ENCODE results near the gene SPATS2L.
A peak's percentile ranks its signal among the peaks of the same experiment; 100 is the strongest.

Gene SPATS2L

GRCh38 chr2:200378652-200379290 is 72.3 kb downstream of the SPATS2L start:
- no peak for DNase-seq (ENCODE audit: low spot score)

DNA sequence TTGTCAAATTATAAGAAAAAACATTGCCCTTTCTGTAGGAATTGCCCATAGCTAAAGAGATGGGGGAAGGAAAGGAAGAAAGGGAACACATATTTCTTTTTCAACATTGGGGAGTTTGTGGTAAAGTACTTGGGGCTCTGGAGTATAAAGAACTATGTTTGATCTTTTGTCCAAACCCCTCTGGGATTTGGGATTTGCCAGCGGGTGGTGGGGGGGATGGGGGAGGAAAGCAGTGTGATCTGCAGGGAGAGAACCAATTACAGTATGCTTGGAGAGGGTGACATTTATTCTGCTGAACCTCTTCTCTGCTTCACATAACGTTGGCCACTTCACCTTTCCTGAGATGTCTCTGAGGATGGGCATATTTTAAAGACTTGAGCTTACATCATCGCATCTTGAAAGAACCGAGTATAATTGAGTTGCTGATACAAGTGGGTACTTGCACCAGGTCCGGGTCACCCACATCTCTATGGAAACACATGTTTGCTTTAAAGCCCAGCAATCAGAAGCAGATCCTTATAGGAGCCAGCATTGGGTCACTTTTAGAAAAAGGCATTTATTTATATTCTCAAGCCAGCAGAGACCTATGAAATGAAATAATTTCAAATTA is 73.1 kb downstream of the SPATS2L start:
- no peak for DNase-seq (ENCODE audit: low spot score)

GRCh38 chr2:200380091-200380561 is 73.6 kb downstream of the SPATS2L start:
- DNase-seq (ENCODE audit: low spot score): peak; percentile 7

DNA sequence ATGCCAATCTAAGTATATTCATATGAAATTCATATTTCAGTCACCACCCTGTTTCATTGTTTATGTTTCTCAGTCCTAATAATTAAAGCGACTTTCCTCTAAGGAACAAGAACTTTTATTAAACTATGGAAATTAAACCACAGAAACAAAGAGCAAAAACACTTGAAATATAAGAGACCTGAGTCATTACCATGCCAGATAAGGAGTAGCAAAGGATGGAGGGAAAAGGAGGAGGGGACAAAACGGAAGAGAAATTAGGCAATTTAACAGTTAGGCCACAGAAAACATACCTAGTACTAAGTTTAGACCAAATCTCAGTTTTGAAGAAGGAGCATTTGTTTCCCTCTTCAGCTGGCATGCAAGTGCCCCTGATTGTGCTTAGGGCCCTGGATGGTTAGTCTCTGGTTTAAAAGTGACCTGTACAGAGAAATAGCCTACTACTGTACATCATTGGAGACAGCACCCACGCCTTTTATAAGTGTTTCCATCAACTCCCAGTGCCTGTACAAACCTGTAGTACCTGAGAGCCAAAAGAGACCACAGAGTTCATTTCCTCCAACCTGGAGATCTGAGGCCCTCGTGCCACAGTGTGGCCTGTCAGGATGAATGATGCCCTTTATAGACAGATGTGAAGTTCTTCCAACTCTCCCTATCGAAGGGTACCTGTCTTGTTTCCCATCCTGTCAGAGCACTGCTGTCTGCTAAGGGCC is 74.5 kb downstream of the SPATS2L start:
- no peak for DNase-seq (ENCODE audit: low spot score)

GRCh38 chr2:200382874-200383273 is 76.4 kb downstream of the SPATS2L start:
- no peak for DNase-seq (ENCODE audit: low spot score)

DNA sequence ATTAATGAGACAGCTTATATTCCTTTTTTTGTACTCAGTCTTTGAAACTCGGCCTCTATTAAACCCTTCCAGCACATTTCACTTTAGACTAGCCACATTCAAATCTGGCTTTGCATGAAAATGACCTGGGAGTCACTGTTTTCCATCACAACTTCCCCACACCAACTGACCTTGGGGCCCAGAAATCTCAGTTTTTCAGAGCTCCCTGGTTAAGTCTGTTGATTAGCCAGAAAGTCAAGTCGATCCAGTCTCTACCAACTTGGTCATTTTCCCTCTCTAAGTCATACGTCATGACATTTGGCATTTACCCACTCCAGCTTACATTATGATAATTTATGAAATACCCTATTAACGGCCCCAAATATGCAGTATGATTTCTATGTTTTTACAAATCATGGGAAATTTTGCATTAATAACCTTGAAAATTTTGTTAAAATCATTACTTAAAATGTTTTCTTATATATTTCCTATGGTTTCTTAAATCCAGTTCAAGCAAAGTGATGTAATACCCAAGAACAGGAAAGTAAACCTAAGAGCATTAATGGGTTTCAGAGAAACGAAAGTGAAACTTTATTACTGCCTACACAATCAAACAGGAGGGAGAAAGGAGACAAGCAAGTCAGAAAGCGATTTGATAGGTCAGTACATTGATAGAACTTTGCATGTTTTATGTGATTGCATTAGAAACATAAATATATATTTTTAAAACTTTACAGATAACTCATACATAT is 77.1 kb downstream of the SPATS2L start:
- DNase-seq (ENCODE audit: low spot score): peak; percentile 12

- no peak for DNase-seq (ENCODE audit: low spot score)
Observed at GRCh38 chr2:200385063-200385635, 78.7 kb downstream of the SPATS2L start.

DNA sequence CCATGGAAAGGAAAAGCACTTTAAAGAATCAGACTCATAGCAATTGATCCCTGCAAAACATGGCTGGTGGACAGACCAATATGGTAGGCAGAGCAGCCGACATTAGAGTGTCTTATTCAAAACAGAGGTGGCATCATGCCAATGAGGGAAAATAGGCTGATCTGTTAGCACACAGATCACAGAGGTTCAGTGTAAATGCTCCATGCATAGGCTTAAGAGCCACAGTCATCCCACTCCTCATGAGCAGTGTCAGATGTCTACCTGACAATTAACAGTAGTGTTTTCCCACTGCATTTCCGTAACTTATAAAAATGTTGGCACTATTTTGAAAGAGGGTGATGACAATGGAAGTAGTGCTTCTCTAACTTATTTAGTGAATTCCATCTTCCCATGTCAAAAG is 86.7 kb downstream of the SPATS2L start:
- no peak for DNase-seq (ENCODE audit: low spot score)

GRCh38 chr2:200394045-200394444 is 87.6 kb downstream of the SPATS2L start:
- no peak for DNase-seq (ENCODE audit: low spot score)

DNA sequence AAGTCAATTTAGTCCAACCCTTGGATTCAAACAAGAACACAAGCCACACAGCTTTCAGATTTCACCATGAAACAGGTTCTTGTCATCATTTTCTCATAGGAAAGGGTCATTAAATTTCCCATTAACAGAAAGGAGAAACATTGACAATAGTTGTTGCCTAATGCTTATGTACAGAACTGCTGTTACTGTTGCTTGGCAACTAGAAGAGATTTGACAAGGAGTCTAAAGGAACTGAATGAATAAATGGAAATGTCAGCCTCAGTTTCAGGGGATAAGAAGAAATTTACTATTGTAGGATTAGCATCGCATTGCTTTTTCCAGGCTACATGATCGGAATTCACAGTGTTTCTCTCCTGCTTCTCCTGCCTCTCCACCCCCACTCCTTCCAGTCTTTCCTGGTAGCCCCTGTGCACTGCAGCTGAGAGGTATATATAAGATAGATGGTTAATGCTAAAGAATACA is 90.3 kb downstream of the SPATS2L start:
- no peak for DNase-seq (ENCODE audit: low spot score)

DNA sequence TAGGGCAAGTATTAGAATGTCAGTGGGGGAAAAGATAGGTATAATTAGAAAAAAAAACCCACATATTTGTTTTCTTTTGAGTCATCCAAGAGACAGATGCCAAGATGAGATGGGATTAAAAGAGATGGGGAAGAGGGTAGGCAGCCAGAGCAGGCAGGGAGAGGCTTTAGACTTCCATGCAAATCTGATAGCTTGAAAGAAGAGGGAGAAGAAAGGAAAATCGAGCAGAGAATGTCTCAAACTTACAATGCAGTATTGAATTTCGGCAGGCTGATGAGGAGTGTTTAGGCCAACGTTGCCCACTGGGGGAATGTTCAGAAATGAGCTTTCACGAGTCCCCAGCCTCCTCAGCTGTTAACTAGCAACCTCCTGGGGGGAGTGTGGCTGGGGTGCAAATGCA is 91.3 kb downstream of the SPATS2L start:
- no peak for DNase-seq (ENCODE audit: low spot score)

DNA sequence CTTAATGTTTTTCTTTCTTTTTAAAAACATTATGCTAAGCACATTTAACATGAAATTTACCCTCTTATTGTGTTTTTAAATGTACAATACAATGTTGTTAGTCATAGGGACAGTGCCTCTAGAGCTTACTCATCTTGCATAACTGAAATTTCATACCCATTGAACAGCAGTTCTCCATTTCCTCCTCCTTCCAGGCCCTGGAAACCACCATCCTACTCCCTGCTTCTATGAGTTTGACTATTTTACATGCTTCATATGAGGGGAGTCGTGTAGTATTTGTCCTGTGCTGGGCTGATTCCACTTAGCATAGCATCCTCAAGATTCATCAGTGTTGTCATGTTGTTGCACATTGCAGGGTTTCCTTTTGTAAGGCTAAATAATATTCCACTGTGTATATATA is 92.6 kb downstream of the SPATS2L start:
- DNase-seq (ENCODE audit: low spot score): no peak

- no peak for DNase-seq (ENCODE audit: low spot score)
Observed at GRCh38 chr2:200399636-200400035, 93.1 kb downstream of the SPATS2L start.

- DNase-seq (ENCODE audit: low spot score): no peak
Observed at GRCh38 chr2:200403814-200404213, 97.3 kb downstream of the SPATS2L start.

DNA sequence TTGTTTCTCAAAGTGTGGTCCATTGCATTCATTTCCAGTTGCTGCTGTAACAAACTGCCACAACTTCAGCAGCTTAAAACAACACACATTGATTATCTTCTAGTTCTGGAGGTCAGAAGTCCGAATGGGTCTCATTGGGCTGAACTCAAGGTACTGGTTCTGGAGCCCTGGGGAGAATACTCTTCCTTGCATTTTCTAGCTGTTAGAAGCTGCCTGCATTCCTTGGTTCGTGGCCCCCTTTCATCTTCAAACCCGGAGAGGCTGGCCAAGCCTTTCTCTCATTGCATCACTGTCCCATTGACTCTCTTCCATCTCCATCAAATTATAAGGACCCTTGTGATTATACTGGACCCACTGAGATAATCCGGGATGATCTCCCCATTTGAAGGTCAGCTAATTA is 98.1 kb downstream of the SPATS2L start:
- DNase-seq (ENCODE audit: low spot score): no peak

DNA sequence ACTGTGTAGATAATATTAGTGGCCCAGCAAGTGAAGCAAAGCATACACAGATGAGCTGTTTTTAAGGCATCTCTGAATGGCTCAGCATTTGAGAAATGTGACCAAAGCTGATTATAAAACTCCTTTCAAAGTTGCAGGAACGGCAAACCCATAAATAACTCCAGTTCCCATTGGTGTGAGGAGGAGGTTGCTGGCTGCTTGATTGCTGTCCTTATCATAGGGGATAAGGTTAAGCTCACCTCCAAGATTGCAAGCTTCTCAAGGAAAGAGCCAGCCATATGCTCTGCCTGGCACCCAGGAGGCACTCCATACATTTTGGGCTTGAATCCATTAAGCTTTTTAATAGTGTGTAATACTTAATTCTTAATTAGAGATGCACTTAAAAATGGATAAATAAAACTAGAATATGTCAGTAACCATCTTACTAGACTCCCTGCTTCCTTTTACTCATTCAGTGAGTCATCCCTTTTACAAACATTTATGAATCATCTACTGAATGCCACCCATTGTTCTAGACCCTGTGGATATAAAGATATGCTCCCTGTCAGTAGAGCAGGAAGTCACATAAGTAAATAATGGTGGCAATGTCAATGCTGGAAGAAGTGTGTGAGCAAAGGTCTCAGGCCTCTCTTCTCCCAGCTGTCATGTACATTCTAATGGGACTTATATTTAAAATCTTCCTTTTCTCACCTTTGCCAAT is 99.3 kb downstream of the SPATS2L start:
- no peak for DNase-seq (ENCODE audit: low spot score)

DNA sequence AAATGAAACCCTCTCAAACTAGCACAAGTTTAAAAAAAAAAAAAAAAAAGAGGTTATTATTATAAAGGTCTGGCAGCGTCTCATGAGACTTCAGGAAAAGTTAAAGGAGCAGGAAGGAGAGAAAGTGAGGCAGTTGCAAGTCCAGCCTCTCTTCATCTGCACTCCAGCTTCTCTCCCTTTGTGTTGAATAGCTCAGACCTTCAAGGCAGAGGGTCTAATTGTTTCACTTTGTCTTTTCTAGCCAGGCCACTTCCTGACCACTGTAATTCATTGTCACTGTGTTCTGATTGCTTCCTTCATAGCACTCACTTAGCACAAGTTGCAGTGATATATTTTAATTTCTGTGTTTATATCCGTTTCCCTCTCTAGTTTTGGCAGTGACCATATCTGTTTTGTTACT is 99.9 kb downstream of the SPATS2L start:
- no peak for DNase-seq (ENCODE audit: low spot score)

DNA sequence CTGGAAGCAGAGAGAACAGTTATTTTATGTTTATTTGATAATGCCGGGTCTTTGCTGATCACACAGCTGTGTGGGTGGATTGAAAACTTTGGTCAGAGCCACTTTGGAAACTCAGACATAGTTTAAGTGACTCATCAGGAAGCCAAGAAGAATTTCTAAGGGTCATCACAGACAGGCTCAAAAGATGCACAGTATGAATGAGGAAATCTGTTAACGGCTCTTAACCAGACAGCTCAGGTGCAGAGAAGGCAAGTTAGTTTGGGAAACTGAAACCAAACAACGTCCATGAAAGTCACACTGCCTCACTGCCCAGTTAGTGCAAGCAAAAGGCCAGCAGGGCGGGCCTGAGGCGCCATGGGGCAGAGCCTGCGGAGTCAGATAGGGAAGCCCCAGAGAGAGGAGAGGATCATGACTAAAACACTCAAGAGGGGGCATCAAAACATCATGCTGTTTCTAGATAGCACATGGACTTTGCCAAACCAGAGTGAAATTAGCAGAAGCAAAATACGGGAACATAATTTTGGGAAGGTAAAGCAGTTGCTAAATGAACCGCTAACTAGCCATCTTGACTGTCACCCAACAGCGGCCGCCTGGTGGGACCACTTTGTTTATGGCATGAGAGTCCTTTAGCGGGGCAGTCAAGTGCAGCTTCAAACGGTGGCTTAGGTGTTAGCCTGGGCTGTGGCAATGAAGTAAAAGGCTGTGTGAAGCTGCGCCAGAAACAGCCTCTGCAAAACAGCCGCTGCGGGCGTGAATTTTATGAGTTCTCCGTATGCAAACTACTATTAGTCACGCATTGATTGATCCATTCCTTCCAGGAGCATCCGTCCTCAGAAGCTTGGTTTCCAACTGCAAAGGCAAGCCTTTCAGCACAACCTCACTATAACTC is 102.2 kb downstream of the SPATS2L start:
- no peak for DNase-seq (ENCODE audit: low spot score)

DNA sequence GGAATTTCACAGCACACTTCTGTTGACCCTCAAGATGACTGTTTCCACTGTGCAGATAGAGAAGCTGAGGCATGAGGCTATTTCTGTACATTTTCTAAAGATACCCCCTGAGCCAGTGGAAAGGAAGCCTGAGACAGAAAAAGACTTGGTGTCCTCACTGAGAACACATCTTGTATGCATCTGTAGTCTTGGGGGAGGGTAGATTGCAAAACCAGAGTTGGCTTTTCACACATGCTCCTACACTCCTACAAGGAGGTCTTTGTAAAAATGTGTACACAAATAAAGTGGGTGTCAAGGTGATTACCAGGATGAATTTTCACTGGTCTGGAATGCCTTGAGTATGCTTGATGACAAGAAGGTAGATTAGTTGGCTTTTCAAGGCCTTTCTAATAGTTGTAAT is 105.3 kb downstream of the SPATS2L start:
- no peak for DNase-seq (ENCODE audit: low spot score)

GRCh38 chr2:200414367-200414766 is 107.9 kb downstream of the SPATS2L start:
- DNase-seq (ENCODE audit: low spot score): no peak

GRCh38 chr2:200415455-200415854 is 109.0 kb downstream of the SPATS2L start:
- DNase-seq (ENCODE audit: low spot score): no peak

Data from germinal center (tissue), 1 donor.